Ishikawa (cell line): ENCODE data around the gene ATP2A3.
A peak's percentile ranks its signal among the peaks of the same experiment; 100 is the strongest.

Experiments
- CREB1 ChIP-seq: IDR thresholded peaks from 2 replicates; pipeline ENCODE4 v1.6.1; 2012; ENCODE audit warnings: low read depth
- EP300 ChIP-seq: IDR thresholded peaks from 2 replicates; pipeline ENCODE4 v1.6.1; 2012; ENCODE audit warnings: borderline replicate concordance
- FOXM1 ChIP-seq: IDR thresholded peaks from 2 replicates; pipeline ENCODE4 v1.6.1; 2012; ENCODE audit warnings: low read depth, borderline replicate concordance
- NFIC ChIP-seq: IDR thresholded peaks from 2 replicates; pipeline ENCODE4 v1.6.1; 2012
- RAD21 ChIP-seq: IDR thresholded peaks from 2 replicates; pipeline ENCODE4 v1.6.1; 2012; ENCODE audit warnings: low read depth
- TF ChIP-seq, protein P1 (sequence below): IDR thresholded peaks from 2 replicates; pipeline ENCODE4 v1.6.1; 2012; ENCODE audit warnings: low read depth, mild to moderate bottlenecking

DNA sequence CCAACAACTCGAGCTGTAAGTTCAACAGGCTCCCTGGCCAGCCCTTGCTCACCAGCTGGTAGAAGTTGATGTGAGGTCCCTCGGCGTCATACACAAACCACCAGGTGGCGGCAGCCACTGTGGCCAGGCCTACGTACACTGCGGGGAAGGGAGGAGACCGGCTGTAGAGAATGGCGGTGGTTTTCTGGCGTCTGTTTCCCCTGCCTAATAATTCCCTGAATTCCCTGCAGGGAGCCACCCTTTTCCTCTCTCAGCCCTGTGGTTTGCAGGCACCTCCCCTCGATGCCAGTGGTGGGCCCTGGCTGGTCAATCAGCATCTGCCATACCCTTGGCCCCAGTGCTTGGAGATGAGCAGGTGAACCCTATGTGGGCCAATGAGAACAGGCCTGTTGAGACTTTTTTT is 29.1 kb downstream of the ATP2A3 start:
- TF ChIP-seq NFIC = no peak
- no peak for TF ChIP-seq EP300
- TF ChIP-seq RAD21 = peak; percentile 75
- no peak for TF ChIP-seq CREB1
- TF ChIP-seq FOXM1 = no peak
- TF ChIP-seq, protein P1, sequence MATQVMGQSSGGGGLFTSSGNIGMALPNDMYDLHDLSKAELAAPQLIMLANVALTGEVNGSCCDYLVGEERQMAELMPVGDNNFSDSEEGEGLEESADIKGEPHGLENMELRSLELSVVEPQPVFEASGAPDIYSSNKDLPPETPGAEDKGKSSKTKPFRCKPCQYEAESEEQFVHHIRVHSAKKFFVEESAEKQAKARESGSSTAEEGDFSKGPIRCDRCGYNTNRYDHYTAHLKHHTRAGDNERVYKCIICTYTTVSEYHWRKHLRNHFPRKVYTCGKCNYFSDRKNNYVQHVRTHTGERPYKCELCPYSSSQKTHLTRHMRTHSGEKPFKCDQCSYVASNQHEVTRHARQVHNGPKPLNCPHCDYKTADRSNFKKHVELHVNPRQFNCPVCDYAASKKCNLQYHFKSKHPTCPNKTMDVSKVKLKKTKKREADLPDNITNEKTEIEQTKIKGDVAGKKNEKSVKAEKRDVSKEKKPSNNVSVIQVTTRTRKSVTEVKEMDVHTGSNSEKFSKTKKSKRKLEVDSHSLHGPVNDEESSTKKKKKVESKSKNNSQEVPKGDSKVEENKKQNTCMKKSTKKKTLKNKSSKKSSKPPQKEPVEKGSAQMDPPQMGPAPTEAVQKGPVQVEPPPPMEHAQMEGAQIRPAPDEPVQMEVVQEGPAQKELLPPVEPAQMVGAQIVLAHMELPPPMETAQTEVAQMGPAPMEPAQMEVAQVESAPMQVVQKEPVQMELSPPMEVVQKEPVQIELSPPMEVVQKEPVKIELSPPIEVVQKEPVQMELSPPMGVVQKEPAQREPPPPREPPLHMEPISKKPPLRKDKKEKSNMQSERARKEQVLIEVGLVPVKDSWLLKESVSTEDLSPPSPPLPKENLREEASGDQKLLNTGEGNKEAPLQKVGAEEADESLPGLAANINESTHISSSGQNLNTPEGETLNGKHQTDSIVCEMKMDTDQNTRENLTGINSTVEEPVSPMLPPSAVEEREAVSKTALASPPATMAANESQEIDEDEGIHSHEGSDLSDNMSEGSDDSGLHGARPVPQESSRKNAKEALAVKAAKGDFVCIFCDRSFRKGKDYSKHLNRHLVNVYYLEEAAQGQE = no peak
